ENCODE measurements around the gene PSD2. TPM values are rescaled to one million over a fixed set of nuclear protein-coding genes. Genes with fewer than 3 reads are reported as not detected.

The PSD2 gene
- total and polyA plus RNA-seq, 2 donors (not counting 1 experiment from before 2014, with no cell fraction given), result 0.10 to 0.17 TPM

- WGBS (ENCODE audit: insufficient coverage), result 94% methylated on average over 14 of the region's 15 CpGs
- Histone ChIP-seq H3K79me2 (ENCODE audit: control insufficient read depth, insufficient read depth, low read length) (no peaks in the 10 kb centered on the region), H3K9me3 (ENCODE audit: control extremely low read depth in 1 of 3, control insufficient read depth in 2 of 3, insufficient read depth in 1 of 3, low read length in 2 of 3) (no peaks in the 10 kb centered on the region), H3K36me3 (replicated peaks in 1 of 2; ENCODE audit: control extremely low read depth in 1 of 2, control insufficient read depth in 1 of 2, extremely low read depth in 1 of 2, insufficient read depth in 2 of 2, low read length in 1 of 2) (no peaks in the 10 kb centered on the region), H3K27ac (ENCODE audit: low read length in 2 of 2) (no peak overlapping the region), H3K27me3 (replicated peaks in 1 of 4; ENCODE audit: control extremely low read depth in 1 of 4, control insufficient read depth in 3 of 4, insufficient read depth in 4 of 4, low read length in 3 of 4) (peaks cover 0 to 9% (median 0%) of the 10 kb centered on the region in 4 experiments), H3K4me1 (ENCODE audit: control insufficient read depth in 2 of 2, insufficient read depth in 2 of 2, low read length in 2 of 2) (peaks cover 0 to 4% of the 10 kb centered on the region in 2 donors), H3K4me3 (ENCODE audit: control extremely low read depth in 1 of 5, extremely low read depth in 1 of 5, insufficient read depth in 1 of 5, low read depth in 2 of 5, low read length in 4 of 5) (no peak overlapping the region), H2AFZ (ENCODE audit: insufficient read depth, low read depth, low read length, poor library complexity, severe bottlenecking) (no peak overlapping the region), H4K20me1 (ENCODE audit: control insufficient read depth, insufficient read depth, low read length, poor library complexity, severe bottlenecking) (no peaks in the 10 kb centered on the region), H3K9ac (ENCODE audit: low read length) (no peak overlapping the region), H3K4me2 (replicated peaks; ENCODE audit: low read depth, low read length, poor library complexity, severe bottlenecking) (no peak overlapping the region)
- intact Hi-C loops (cut with micrococcal nuclease), result no loop called here
- no peak overlapping the region for H3K27ac Mint-ChIP-seq
- TF ChIP-seq CTCF (IDR thresholded peaks at IDR 0.05) (no peak), EZH2 (IDR thresholded peaks at IDR 0.05; ENCODE audit: borderline replicate concordance, insufficient read depth, low read depth, low read length, poor library complexity, severe bottlenecking) (no peak)
- no peak overlapping the region for H3K4me3 Mint-ChIP-seq
- ATAC-seq (ENCODE audit: low read depth) (no peak), DNase-seq (no peak)
- H3K4me1 Mint-ChIP-seq, result peaks cover 6% of the 10 kb centered on the region
- CTCF ChIA-PET, result no interaction called here
- POLR2A ChIA-PET, result no interaction called here
- peaks cover 30% of the 10 kb centered on the region for H3K27me3 Mint-ChIP-seq
- H3K9me3 Mint-ChIP-seq (ENCODE audit: insufficient read depth), result no peaks in the 10 kb centered on the region
Observed at GRCh38 chr5:139885172-139885856, 89.7 kb downstream of the PSD2 start.

GRCh38 chr5:139885857-139886208 is 90.2 kb downstream of the PSD2 start:
- Histone ChIP-seq H3K27ac (ENCODE audit: low read length in 2 of 2) (no peak overlapping the region), H3K9ac (ENCODE audit: low read length) (no peak overlapping the region), H3K79me2 (ENCODE audit: control insufficient read depth, insufficient read depth, low read length) (no peaks in the 10 kb centered on the region), H2AFZ (ENCODE audit: insufficient read depth, low read depth, low read length, poor library complexity, severe bottlenecking) (no peak overlapping the region), H3K4me3 (ENCODE audit: control extremely low read depth in 1 of 5, extremely low read depth in 1 of 5, insufficient read depth in 1 of 5, low read depth in 2 of 5, low read length in 4 of 5) (no peak overlapping the region), H4K20me1 (ENCODE audit: control insufficient read depth, insufficient read depth, low read length, poor library complexity, severe bottlenecking) (no peaks in the 10 kb centered on the region), H3K4me1 (ENCODE audit: control insufficient read depth in 2 of 2, insufficient read depth in 2 of 2, low read length in 2 of 2) (peaks cover 0 to 4% of the 10 kb centered on the region in 2 donors), H3K9me3 (ENCODE audit: control extremely low read depth in 1 of 3, control insufficient read depth in 2 of 3, insufficient read depth in 1 of 3, low read length in 2 of 3) (no peaks in the 10 kb centered on the region), H3K4me2 (replicated peaks; ENCODE audit: low read depth, low read length, poor library complexity, severe bottlenecking) (no peak overlapping the region), H3K27me3 (replicated peaks in 1 of 4; ENCODE audit: control extremely low read depth in 1 of 4, control insufficient read depth in 3 of 4, insufficient read depth in 4 of 4, low read length in 3 of 4) (peaks cover 0 to 9% (median 0%) of the 10 kb centered on the region in 4 experiments), H3K36me3 (replicated peaks in 1 of 2; ENCODE audit: control extremely low read depth in 1 of 2, control insufficient read depth in 1 of 2, extremely low read depth in 1 of 2, insufficient read depth in 2 of 2, low read length in 1 of 2) (no peaks in the 10 kb centered on the region)
- Mint-ChIP-seq H3K4me3 (no peak overlapping the region), H3K27me3 (peaks cover 30% of the 10 kb centered on the region), H3K27ac (no peak overlapping the region), H3K9me3 (ENCODE audit: insufficient read depth) (no peaks in the 10 kb centered on the region), H3K4me1 (peaks cover 6% of the 10 kb centered on the region)
- CTCF ChIA-PET, result no interaction called here
- ATAC-seq (ENCODE audit: low read depth) (no peak), DNase-seq (no peak)
- intact Hi-C loops (cut with micrococcal nuclease), result no loop called here
- POLR2A ChIA-PET, result no interaction called here
- WGBS (ENCODE audit: insufficient coverage), result 100% methylated on average over 2 of the region's 4 CpGs
- TF ChIP-seq EZH2 (IDR thresholded peaks at IDR 0.05; ENCODE audit: borderline replicate concordance, insufficient read depth, low read depth, low read length, poor library complexity, severe bottlenecking) (no peak), CTCF (IDR thresholded peaks at IDR 0.05) (no peak)
